Activated T-cell treated with anti-CD3 and anti-CD28 coated beads for 48 hours (primary cell): Measurements from ENCODE around the gene NDUFA3.
A peak's percentile ranks its signal among the peaks of the same experiment; 100 is the strongest.

Experiments
- DNase-seq: peaks from one replicate; pipeline ENCODE4 v3.0.0-alpha.2; 2020; ENCODE audit warnings: low read depth

The NDUFA3 gene

DNA sequence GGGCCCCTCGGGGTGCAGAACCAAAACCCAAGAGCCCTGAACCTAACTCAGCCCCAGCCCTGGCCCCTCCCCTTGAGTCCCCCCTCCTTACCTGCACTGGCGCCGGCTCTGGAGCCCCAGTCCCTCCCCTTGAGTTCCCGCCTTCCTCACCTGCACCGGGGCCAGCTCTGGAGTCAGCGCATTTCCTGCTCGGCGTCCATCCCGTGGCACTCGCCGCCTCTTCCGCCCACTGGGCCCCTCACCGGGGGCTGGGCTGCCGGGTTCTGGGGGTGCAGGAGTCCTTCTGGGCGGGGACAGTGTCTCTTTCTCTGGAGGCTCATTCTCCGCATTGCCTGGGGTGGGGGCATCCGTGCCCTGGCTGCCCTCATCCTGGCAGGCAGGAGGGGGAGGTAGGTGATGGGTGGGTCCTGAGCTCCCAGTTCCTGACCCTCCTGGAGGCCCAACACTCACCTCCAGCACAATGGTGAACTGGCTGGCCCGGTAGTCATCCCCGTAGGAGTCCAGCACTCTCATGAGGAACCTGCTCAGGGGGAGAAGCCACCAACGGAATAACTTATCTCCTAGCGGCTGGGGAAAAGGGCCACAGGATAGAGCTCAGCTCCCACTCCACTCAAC lies 5.3 kb downstream of the NDUFA3 start:
- no peak for DNase-seq

- no peak for DNase-seq
Observed at GRCh38 chr19:54108496-54108895, 5.8 kb downstream of the NDUFA3 start.

DNA sequence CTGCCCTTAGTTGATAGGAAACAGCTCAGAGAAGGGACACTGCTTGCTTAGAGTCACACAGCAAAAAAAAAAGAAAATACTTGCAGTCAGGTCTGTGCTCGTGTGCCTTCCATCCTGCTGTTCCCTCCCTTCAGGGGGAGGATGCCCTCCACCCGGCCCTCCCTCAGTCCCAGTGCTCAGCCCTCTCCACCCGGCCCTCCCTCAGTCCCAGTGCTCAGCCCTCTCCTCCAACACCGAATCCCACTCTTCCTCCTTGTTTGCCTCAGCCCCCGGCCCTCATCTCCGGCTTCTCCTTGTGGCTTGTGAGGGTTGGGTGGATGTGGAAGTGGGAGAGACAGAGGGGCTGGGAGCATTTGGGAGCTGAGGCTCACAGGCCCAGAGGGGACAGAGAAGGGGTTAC lies 7.0 kb downstream of the NDUFA3 start:
- no peak for DNase-seq

DNA sequence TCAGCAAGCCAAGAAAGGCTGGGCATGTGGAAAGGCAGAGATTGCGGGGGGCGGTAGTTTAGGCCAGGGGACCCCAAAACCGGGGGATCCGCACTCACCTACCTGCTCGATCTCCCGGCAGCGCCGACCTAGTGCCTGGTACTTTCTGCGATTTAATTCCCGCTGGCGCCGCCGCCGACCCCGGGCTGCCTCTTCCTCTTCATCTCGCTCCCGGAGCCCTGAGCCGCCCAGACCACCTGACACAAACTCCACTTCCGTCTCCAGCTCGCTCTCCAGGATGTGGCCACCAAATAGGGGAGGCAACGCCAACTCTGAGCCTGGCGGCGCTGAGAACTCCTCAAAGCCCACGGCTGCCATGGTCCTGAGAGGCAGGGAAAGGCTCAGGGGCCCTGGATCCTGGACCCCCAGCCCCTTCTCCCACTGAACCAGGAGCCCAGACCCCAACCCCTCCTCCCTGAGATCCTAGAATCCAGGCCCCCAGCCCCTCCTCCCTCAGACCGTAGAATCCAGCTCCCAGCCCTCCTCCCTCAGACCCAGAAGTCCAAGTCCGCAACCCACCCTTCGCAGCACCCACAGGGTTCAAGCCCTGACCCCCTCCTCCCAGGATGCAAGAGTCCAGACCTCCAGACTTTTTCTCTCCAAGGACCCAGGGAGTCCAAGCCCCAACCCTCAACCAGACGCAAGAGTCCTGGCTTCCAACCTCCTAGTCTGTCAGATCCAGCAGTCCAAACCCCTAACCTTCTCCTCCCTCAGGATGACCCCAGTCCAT lies 11.9 kb downstream of the NDUFA3 start:
- peak; percentile 46 for DNase-seq

GRCh38 chr19:54115109-54116063 lies 12.7 kb downstream of the NDUFA3 start, which contains the start of the genes PRPF31 and TFPT:
Gene PRPF31 (plus strand): TSS chr19:54115754. CDS start chr19:54118279, 2,525 bp downstream.
Gene TFPT (minus strand): TSS chr19:54115657. CDS start chr19:54115269, 388 bp downstream.
- DNase-seq = peak; percentile 90

DNA sequence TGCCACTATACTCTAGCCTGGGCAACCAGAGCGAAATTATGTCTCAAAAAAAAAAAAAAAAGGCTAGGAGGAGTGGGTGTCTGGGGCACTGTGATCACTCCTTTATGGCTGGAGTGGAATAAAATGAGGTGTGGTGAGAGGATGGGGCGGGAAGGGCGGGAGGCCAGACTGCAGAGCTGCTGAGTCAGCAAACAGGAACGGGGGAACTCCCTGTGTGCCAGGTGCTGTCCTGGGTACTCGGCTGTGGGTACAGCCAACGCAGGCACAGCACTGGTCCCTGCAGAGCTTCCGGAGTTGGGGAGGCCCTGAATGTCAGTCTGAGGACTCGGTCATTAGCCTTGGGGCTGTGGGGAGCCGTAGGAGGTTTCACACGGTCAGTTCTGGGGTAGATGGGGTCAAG lies 18.6 kb downstream of the NDUFA3 start:
- no peak for DNase-seq

GRCh38 chr19:54123682-54124081 lies 21.0 kb downstream of the NDUFA3 start:
- DNase-seq = no peak

- DNase-seq = no peak
Observed at GRCh38 chr19:54124393-54124792, 21.7 kb downstream of the NDUFA3 start.

GRCh38 chr19:54125713-54126112 lies 23.1 kb downstream of the NDUFA3 start:
- no peak for DNase-seq

DNA sequence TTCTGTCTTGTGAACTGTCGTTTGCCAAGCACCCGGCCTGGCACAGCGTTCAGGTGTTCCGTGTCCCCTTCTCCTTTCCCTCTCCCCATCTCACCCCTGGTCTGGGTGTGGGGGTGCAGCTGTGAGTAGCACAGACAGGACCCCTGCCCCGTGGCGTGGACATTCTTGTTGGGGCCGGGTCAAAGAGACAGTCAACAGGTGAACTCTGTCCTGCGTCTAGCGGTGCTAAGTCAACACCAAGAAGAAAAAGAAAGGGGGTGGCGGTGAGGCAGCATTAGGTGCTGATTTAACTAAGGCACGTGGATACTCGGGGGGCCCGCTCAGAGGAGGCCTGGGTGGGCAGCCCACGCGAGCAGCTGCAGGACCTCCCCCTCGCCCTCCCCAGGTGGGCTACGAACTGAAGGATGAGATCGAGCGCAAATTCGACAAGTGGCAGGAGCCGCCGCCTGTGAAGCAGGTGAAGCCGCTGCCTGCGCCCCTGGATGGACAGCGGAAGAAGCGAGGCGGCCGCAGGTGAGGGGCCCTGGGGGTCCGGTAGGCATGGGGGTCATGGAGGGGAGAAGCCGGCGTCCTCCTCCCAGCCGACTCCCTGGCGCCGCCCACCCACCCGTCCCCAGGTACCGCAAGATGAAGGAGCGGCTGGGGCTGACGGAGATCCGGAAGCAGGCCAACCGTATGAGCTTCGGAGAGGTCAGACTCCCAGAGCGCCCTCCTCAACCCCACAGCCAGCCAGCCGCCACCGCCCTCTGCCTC lies 25.2 kb downstream of the NDUFA3 start:
- DNase-seq = no peak

- no peak for DNase-seq
Observed at GRCh38 chr19:54128441-54128725, 25.7 kb downstream of the NDUFA3 start.

DNA sequence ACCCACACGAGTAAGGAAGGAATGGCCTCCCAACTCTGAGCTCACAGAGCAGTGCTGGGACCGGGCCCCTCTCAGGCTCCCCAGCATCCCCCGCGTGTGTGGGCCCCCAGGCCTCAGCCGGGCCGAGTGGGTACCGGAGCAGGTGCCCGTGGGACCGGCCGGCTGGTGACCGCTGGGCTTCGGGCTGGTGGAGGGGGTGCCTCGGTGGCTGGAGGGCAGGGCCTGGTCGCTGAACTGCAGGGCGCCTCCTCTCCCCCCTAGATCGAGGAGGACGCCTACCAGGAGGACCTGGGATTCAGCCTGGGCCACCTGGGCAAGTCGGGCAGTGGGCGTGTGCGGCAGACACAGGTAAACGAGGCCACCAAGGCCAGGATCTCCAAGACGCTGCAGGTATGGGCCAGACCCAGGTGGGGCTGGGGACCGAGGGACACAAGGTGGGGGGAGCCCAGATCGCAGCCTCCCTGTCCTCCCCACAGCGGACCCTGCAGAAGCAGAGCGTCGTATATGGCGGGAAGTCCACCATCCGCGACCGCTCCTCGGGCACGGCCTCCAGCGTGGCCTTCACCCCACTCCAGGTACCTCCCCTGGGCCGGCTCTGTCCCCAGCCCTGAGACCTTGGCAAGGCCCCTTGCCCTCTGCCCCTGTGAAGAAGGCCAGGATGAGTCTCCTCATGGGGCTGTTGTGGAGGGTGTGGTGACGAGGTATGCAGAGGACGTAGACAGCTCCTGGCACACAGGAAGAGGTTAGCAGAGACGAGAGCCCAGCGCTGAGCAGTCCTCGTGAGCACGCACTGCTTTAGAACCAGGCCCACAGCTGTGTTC lies 26.4 kb downstream of the NDUFA3 start:
- no peak for DNase-seq

DNA sequence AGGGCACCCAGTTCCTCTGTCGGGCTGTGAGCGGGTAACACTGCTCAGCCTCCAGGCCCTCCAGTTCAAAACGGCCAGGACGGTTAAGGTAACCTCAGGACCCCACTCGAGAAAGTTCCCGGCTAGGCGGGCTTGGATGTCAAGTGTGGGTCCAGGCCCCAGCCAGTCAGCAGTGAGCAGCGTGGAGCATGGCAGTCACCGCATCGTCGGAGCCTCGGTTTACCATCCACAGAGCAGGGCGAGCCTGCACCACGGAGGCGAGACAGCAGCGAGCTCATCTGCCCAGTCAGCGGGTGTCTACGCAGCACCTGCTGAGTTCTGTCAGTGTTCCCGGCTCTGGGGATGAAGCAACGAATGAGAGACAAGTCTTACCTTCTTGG lies 27.0 kb downstream of the NDUFA3 start:
- no peak for DNase-seq

- no peak for DNase-seq
Observed at GRCh38 chr19:54133312-54133956, 30.8 kb downstream of the NDUFA3 start.

DNA sequence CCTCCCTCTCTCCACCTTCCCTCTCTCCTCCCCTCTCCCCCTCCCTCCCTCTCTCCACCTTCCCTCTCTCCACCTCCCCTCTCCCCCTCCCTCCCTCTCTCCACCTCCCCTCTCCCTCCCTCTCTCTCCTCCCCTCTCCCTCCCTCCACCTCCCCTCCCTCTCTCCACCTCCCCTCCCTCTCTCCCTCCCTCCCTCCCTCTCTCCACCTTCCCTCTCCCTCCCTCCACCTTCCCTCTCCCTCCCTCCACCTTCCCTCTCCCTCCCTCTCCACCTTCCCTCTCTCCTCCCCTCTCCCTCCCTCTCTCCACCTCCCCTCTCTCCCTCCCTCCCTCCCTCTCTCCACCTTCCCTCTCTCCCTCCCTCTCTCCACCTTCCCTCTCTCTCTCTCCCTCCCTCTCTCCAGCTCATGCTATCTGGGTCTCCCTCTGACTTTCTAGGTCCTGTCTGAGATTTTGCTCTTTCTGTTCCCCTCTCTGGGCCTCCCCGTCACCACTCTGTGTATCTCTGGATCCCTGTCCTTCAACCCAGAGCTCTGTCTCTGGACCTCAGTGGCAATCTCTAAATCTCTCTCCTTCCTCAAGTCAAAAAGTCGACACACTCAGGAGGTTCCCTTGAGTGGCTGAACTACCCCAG lies 31.4 kb downstream of the NDUFA3 start:
- no peak for DNase-seq

GRCh38 chr19:54136086-54136863 lies 33.6 kb downstream of the NDUFA3 start:
- no peak for DNase-seq

- DNase-seq = peak; percentile 98
Observed at GRCh38 chr19:54136864-54137698, 34.4 kb downstream of the NDUFA3 start.
